Esophagus muscularis mucosa (tissue), 4 donors: ENCODE measurements around the gene DTD2. TPM values are rescaled to one million over a fixed set of nuclear protein-coding genes. Genes with fewer than 3 reads are reported as not detected.

Experiments
- DNase-seq: peaks from one replicate; pipeline ENCODE4 v3.0.0-alpha.2; 2017; ENCODE audit errors: extremely low spot score
- H3K27ac ChIP-seq, 4 donors: fragments of 200-600 bp; sonication (generic); replicated peaks in 1 of 4; 1 replicate in 3 of 4; 2 replicates in 1 of 4; pipeline ENCODE4 v1.5.1; 2016 to 2019; ENCODE audit warnings: mild to moderate bottlenecking in 1 of 4
- H3K27me3 ChIP-seq, 4 donors: fragments of 200-600 bp; sonication (generic); one replicate each; pipeline versions ENCODE4 v1.5.1 to v1.6.0; 2016 to 2019
- H3K36me3 ChIP-seq, 4 donors: fragments of 200-600 bp; sonication (generic); one replicate each; pipeline ENCODE4 v1.5.1; 2016 to 2019
- H3K4me1 ChIP-seq, 4 donors: fragments of 200-600 bp; sonication (generic); one replicate each; pipeline ENCODE4 v1.5.1; 2016 to 2019
- H3K4me3 ChIP-seq, 4 donors: fragments of 200-600 bp; sonication (generic); 1 replicate in 2 of 4; 2 replicates in 2 of 4; pipeline ENCODE4 v1.5.1; 2016 to 2019; ENCODE audit warnings: mild to moderate bottlenecking in 4 of 4, moderate library complexity in 1 of 4
- H3K9me3 ChIP-seq, 4 donors: fragments of 200-600 bp; sonication (generic); 1 replicate in 3 of 4; 2 replicates in 1 of 4; pipeline ENCODE4 v1.5.1; 2016 to 2019
- CTCF ChIP-seq, 3 experiments: fragments of 200-600 bp in 2 of 3; fragments of 450-650 bp in 1 of 3; sonication (generic) in 2 of 3; IDR thresholded peaks; one replicate each; pipeline ENCODE4 v1.5.1; 2017 to 2019; ENCODE audit warnings: antibody characterized with exemption in 3 of 3, mild to moderate bottlenecking in 2 of 3, moderate library complexity in 1 of 3
- EP300 ChIP-seq: sonication (generic); formaldehyde crosslinking; IDR thresholded peaks from one replicate; pipeline ENCODE4 v1.6.1; 2017; ENCODE audit warnings: antibody characterized with exemption
- POLR2A ChIP-seq: fragments of 450-650 bp; IDR thresholded peaks from one replicate; pipeline ENCODE4 v1.6.1; 2017; ENCODE audit warnings: antibody characterized with exemption, moderate library complexity, mild to moderate bottlenecking, low read depth
- POLR2AphosphoS5 ChIP-seq, 2 donors: sonication (generic); formaldehyde crosslinking; IDR thresholded peaks; one replicate each; pipeline ENCODE4 v1.6.1; 2017; ENCODE audit warnings: antibody characterized with exemption in 2 of 2
- WGBS: methylation state at CpG from one replicate; pipeline ENCODE4 v1.1.5; 2018; 5-methylcytosine and 5-hydroxymethylcytosine counted together
- intact Hi-C: fragments of 100-400 bp; cut with DNase I; formaldehyde crosslinking; loops from one replicate; pipeline ENCODE4 v1.15.1; 2023
- total RNA-seq, 4 donors: library from RNA; depleted of rRNA; stranded (reverse); fragments of >200 nt; gene quantifications; one replicate each; pipeline versions ENCODE4 v1.1.0 to v1.2.1, GENCODE V29; 2016

Gene DTD2
- total RNA-seq, 4 donors from 2014 or later = 27.8 to 41.1 (median 32.2) TPM

GRCh38 chr14:31420319-31421111 is 36.8 kb downstream of the DTD2 start, which contains the start of gene HEATR5A:
Gene HEATR5A, minus strand, starts transcription at chr14:31420550. Its CDS starts 17,575 bp downstream, at chr14:31402975.
- H3K27me3 ChIP-seq = no peaks in the 10 kb centered on the region
- peaks cover 13 to 43% (median 35%) of the 10 kb centered on the region in 4 donors for H3K4me1 ChIP-seq
- H3K27ac ChIP-seq = peak within 1 kb of the TSS; percentile 89 to 95 (median 90)
- no peaks in the 10 kb centered on the region for H3K9me3 ChIP-seq
- WGBS = 12% methylated on average over 8 of the region's 56 CpGs
- no peaks in the 10 kb centered on the region for H3K36me3 ChIP-seq
- H3K4me3 ChIP-seq = peak within 1 kb of the TSS; percentile 82 to 98 (median 91)
- peak; percentile 96 for DNase-seq
- TF ChIP-seq CTCF (IDR thresholded peaks at IDR 0.05) (peak in 2 of 3 experiments; percentile 29 to 39), POLR2AphosphoS5 (IDR thresholded peaks at IDR 0.05) (peak; percentile 99), EP300 (no peak), POLR2A (peak; percentile 95)
- intact Hi-C loops = loop anchor here (5.0 kb wide), 1 partner anchor 37 kb away; the partner anchor contains the start of gene DTD2

- Histone ChIP-seq H3K27me3 (no peaks in the 10 kb centered on the region), H3K4me3 (peak overlapping the region; percentile 82 to 98 (median 91)), H3K27ac (peak overlapping the region; percentile 89 to 95 (median 90)), H3K36me3 (no peaks in the 10 kb centered on the region), H3K9me3 (no peaks in the 10 kb centered on the region), H3K4me1 (peaks cover 17 to 49% (median 39%) of the 10 kb centered on the region in 4 donors)
- intact Hi-C loops = loop anchor here (5.0 kb wide), 1 partner anchor 37 kb away; the partner anchor contains the start of gene DTD2
- DNase-seq = no peak
- no peak for TF ChIP-seq CTCF (IDR thresholded peaks at IDR 0.05)
- TF ChIP-seq EP300 = no peak
- TF ChIP-seq POLR2A = no peak
- TF ChIP-seq POLR2AphosphoS5 (IDR thresholded peaks at IDR 0.05) = no peak
- 0% methylated on average over 6 of the region's 33 CpGs for WGBS
Measured at GRCh38 chr14:31419967-31420318, 37.4 kb downstream of the DTD2 start.

GRCh38 chr14:31419179-31419966 is 37.9 kb downstream of the DTD2 start:
- Histone ChIP-seq H3K9me3 (no peaks in the 10 kb centered on the region), H3K27ac (peak overlapping the region; percentile 89 to 95 (median 90)), H3K36me3 (no peaks in the 10 kb centered on the region), H3K4me1 (peaks cover 21 to 55% (median 45%) of the 10 kb centered on the region in 4 donors), H3K27me3 (no peaks in the 10 kb centered on the region), H3K4me3 (peak overlapping the region; percentile 82 to 98 (median 91))
- no peak for DNase-seq
- 11% methylated on average over 9 of the region's 9 CpGs for WGBS
- intact Hi-C loops = no loop called here
- TF ChIP-seq CTCF (IDR thresholded peaks at IDR 0.05) (no peak), POLR2A (no peak), POLR2AphosphoS5 (IDR thresholded peaks at IDR 0.05) (no peak), EP300 (no peak)

- H3K9me3 ChIP-seq = no peaks in the 10 kb centered on the region
- no peak overlapping the region for H3K4me3 ChIP-seq
- H3K4me1 ChIP-seq = peaks cover 27 to 63% (median 52%) of the 10 kb centered on the region in 4 donors
- peak overlapping the region in 3 of 4 donors; percentile 31 to 91 (median 89) for H3K27ac ChIP-seq
- 48% methylated on average over 1 of the region's 1 CpG for WGBS
- DNase-seq = no peak
- no peaks in the 10 kb centered on the region for H3K27me3 ChIP-seq
- no peaks in the 10 kb centered on the region for H3K36me3 ChIP-seq
- no peak for TF ChIP-seq POLR2AphosphoS5 (IDR thresholded peaks at IDR 0.05)
- no peak for TF ChIP-seq CTCF (IDR thresholded peaks at IDR 0.05)
- TF ChIP-seq EP300 = no peak
- intact Hi-C loops = no loop called here
Measured at GRCh38 chr14:31418440-31418839, 38.9 kb downstream of the DTD2 start.
